CD4-positive, alpha-beta T cell treated with Interleukin-4 for 1 hour (primary cell): Measurements from ENCODE around the gene MGAT2.

Source experiments
- DNase-seq, 2 donors: peaks; one replicate each; pipeline ENCODE4 v3.0.0-alpha.2; 2020 to 2022

Gene MGAT2

DNA sequence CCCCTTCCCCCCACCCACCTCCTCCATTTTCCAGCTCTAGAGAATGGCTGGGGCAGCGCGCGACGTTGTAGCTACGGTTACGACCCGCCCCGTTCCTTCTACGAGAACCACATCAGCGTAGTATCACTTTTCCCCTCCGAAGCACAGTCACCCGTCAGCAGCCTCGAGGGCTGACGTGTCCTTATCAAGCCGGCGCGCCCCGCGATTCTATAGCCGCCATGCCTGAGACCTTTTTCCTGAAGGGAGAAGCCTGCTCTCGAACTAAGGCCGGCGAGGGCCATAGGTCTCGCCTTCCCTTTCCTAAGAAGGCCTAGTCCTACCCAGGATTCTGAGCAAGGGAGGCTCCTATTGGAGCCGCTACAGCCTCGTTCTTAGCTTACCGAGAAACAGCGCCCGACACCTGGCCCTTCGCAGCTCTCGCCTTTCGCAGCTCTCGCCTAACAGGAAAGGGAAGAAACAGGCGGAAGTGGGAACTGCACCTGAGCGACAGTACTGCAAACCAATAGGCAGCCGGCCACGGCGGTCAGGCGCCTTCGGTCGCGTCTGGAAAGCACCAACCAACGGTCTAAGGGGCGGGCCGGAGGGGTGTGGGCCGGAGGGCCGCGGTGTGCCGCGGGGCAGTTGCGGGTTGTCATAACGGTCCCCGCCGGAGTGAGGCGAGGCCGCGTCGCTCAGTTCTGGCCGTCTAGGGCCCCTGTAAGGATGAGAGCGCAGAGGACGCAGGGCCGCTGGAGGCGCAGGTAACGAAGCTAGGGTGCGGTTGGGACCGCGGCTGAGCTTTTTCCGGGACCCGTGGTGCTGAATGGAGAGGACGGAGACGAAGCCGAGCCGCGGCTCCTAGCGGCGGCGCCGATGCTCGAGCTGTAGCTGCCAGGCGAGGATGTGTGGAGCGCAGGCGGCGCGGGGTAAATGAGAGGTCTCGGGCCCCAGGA, at the start of gene MGAT2, which contains the start of gene RPL36AL:
Gene MGAT2 (plus strand): TSS at position 618 of the 932 bp plus-strand sequence. CDS start 470 bp downstream, outside the sequence.
Gene RPL36AL (minus strand): TSS at position 445 of the 932 bp plus-strand sequence. CDS start 1,522 bp downstream, outside the sequence.
- DNase-seq, result peak; percentile 95 to 96

DNA sequence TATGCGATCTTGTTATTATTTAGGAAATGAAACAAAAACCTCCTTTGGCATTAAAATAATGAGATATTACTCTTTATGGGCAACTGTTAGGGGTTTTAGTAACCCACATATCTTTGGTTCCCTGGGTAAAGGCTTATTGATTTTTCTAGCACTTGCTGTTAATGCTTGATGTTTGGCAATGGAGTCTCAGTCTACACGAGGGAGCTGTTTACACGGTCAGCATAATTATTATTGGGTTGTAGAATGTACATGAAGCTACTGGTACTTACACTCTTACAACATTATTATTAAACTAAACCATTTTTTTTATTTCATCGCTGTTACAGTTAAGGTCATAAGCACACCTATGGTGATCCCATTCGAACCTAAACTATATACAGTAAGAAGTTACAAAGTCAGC, 46.6 kb upstream of the MGAT2 start:
- DNase-seq, result no peak

DNA sequence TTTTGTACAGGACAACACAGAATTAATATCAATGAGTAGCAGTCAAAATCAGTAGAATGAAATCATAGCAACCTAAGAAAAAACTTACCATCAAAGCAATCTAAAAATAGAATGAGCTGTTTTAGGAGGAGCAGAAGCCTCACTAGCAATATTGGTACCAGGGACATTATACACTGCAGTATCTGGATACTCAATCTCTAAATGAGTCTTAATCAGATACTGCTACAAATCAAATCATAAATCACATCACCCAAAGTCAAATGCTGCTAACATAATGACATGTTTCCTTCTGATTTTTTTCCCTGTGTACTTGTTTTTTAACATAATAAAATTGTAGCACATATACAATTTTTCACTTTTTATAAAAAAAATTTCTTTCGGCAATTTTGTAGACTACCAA, 42.5 kb upstream of the MGAT2 start:
- DNase-seq, result no peak

DNA sequence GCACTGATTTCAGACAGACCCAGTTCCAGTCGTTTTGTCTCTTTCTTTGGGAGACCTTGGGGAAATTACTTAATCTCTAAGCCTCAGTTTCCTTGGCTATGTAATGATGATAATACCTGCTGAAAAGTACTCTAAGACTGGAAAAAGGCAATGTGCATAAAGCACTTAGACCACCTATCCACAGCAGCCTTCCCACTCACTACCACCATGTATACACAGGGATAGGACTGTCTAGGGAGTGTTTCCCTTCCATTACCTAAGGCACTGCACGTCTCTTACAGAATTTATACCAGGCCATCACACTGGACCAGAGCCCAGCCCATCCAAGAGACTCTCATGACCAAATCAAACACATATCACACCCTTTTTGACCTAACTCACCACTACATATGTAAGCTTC, 40.8 kb upstream of the MGAT2 start:
- DNase-seq, result no peak

DNA sequence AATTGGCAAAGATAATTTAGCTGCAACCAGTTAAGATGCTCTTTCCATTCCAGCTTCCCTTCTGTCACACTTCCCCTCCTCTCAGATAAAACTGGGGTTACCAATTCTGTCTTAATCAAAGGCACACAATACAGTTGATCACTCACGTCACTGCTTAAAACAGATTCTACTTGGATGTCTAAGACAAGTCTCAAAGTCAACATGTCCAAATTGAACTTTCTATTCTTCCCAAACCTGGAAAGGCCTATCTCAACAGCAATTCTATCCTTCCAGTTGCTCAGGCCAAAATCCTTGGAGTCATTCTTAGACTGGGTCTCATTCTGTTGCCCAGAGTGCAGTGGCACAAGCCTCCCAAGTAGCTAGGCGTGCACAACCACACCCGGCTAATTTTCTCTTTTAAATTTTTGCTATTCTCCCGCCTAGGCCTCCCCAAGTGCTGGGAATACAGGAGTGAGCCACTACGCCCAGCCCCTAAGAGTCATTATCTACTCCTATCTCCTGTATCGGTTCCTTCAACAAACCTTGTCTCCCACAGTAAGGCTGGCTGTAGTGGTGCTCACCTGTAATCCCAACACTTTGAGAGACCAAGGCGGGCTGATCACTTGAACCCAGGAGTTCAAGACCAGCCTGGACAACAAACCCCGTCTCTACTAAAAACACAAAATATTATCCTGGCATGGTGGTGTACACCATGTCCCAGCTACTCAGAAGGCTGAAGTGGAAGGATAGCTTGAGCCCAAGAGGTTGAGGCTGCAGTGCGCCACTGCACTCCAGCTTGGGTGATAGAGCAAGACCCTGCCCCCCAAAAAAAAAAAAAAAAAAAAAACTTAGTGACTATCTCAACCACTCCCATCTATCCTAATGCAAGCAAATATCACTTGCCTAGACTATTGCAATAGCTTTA, 39.1 kb upstream of the MGAT2 start:
- no peak for DNase-seq

DNA sequence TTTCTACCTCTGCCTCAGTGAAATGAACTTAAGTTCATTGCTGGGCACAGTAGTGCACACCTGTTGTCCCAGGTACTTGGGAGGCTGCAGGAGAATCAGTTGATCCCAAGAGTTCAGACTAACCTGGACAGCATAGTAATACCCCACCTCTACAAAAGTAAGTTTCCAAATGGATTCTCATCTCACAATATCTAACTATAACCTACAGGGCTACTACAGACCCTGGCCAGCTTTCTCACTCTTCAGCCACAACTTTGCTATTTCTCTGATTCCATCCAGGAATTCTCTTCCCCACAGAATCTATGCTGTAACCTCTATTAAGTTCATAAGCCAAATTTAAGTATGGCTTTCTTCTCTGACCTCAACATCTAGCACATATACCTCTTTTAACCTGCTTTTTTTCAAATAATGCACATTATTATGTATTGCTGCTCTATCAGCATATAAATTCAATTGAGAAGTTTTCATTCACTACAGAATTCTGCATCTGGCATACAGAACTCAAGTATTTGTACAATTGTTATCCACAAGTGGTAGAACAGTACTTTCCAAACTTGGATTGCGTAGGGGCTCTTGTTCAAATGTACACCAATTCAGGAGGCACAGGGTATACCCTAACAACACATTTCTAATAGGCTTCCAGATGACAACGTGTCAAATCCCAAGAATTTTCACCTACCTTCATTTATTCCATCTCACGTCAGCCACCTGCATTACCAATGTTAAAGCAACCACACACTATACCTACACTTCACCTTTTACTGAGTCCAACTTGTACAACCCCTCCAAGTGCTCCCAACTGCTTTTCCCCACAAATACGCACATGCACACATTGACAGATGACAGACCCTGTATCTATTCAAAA, 38.3 kb upstream of the MGAT2 start:
- no peak for DNase-seq

DNA sequence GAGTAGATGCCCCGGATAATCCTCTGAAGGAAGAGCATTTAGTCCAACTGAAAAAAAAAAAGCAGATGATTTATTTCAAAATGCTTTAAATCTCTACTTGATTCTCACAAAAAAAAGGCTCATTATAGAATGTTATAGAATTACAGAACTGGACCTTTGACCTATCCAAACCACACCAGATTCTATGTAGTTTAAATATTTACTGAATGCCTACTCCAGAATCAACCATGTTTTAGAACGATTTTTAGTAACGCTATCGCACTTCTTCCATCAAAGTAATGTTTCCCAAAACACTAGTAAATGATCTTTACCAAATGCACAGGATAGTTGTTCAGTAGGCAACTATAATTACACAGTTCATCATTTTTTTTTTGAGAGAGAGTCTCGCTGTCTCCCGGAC, 37.0 kb upstream of the MGAT2 start:
- DNase-seq, result no peak

DNA sequence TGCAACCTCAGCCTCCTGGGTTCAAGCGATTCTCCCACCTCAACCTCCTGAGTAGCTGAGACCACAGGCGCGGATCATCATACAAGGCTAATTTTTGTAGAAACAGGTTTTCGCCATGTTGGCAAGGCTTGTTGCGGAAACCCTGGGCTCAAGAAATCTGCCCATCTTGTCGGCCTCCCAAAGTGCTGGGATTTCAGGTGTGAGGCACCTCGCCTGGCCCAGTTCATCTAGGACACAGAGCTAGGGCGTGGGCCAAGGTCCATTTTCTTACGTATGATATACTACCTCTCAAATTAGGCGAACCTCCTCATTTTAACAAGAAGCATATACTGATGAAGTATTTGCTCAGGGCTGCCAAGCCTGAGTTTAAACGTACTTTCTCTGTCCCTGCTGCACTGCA, 36.5 kb upstream of the MGAT2 start:
- no peak for DNase-seq

DNA sequence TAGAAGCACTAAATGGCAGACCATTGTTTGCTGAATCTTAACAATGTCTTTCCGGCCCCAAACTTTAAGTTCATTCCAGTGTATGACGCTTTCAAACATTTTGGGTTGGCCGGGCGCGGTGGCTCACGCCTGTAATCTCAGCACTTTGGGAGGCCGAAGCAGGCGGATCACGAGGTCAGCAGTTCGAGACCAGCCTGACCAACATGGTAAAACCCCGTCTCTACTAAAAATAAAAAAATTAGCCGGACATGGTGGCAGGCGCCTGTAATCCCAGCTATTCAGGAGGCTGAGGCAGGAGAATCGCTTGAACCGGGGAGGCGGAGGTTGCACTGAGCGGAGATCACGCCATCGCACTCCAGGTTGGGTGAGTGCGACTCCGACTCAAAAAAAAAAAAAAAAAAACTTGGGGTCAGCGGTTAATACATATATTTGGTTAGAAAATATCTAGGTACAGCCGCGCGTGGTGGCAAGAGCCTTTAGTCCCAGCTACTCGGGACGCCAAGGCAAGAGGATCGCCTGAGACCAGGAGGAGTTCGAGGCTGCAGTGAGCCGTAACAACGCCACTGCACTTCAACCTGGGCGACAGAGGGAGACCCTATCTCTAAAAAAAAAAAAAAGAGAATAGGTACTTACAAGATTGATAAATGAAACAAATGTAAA, 35.5 kb upstream of the MGAT2 start:
- DNase-seq, result peak in 1 of 2 donors; percentile 25

DNA sequence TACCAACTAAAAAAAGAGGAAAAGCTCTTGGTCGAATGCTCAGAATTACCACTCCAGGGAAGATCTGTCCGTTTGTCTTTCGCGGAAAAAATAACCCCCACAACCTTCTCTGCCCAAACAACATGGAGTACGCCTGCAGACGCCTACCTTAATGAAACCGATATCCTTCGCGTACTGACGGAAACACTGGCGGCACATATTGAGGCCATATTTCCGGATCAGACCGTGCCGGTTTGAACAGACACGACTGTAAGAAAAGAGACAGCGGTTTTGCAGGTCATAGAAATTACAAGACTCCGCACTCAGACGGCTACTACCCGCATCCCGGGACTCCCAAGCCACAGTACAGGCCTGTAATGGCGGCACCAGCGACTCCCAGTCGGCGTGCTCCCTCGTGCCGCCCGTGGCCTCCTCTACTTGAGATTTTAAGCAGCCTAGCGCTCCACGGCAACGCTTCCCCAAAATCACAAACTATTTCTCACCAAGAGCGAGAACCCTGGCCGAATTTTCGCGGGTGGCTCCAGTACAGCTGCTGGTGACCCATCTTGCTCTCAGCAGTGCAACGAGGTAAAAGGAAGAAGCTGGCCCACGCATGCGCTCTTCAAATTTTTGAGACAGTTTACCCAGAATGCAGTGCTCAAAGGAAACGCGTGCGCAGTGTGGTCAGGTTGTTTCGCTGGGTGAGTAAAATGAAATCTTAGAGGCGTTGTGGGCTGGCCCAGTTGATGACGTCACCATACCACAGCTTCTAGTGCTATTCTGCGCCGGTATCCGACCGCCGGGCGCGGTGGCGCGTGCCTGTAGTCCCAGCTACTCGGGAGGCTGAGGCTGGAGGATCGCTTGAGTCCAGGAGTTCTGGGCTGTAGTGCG, 34.6 kb upstream of the MGAT2 start, which contains the start of gene RPS29:
Gene RPS29 (minus strand): TSS at position 578 of the 870 bp plus-strand sequence. CDS start 34 bp downstream, at position 544.
- DNase-seq, result peak; percentile 99

DNA sequence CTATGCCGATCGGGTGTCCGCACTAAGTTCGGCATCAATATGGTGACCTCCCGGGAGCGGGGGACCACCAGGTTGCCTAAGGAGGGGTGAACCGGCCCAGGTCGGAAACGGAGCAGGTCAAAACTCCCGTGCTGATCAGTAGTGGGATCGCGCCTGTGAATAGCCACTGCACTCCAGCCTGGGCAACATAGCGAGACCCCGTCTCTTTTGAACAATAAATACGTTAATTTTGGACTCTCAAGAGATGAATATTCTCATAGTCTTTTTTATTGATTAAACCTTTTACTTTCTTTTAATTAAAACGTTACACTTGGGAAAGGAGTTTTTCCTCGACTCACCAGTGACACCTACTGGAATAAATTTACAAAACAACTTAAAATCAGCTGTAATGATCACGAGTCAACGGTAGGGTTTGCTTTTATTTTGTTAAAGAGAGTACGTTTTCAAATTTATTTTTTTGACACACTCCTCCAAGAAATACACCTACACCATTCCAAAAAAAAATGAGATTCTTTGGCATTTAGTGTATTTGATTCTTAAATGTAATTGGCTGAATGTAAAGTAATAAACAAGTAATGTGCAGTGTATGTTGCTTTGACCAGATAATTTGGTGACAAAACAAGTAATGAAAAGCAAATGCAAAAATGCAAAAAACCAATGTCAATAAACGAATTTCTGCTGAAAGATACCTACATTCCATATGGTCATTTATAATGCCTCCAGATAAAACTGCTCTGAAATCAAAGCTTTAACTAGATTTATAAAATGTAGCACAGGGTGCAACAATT, 33.7 kb upstream of the MGAT2 start:
- peak in 1 of 2 donors; percentile 86 for DNase-seq

DNA sequence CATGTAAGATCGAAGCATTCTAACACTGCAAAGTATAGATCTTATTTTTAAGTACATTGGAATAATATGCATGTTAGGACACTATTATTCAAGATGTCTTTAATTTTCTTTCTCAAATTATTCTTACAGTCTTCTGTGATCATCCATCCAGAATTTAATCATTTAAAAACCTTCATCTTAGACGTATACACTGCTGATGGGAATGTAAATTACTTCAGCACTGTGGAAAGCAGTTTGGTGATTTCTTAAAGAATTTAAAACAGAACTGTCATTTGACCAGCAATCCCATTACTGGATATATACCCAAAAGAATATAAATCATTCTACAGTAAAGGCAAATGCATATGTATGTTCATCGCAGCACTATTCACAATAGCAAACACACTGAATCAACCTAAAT, 31.2 kb upstream of the MGAT2 start:
- DNase-seq, result no peak

DNA sequence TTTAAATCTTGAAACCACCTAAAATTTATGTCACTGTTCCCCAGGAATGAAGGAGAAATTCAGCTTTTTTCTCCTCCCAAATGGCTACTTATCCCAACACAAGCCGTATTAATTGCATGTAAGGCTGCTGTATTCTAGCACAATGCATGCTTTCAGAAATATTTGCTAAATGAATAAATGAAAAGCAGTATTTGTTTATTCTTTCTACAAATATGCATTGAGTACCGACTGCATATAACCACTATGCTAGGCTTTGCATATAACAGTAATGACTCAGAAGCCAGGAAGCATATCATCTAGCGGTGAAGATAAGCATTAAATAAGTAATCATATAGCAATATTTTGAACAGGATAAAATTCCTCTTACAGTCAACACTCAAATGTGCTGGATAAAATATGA, 27.6 kb upstream of the MGAT2 start:
- DNase-seq, result no peak

DNA sequence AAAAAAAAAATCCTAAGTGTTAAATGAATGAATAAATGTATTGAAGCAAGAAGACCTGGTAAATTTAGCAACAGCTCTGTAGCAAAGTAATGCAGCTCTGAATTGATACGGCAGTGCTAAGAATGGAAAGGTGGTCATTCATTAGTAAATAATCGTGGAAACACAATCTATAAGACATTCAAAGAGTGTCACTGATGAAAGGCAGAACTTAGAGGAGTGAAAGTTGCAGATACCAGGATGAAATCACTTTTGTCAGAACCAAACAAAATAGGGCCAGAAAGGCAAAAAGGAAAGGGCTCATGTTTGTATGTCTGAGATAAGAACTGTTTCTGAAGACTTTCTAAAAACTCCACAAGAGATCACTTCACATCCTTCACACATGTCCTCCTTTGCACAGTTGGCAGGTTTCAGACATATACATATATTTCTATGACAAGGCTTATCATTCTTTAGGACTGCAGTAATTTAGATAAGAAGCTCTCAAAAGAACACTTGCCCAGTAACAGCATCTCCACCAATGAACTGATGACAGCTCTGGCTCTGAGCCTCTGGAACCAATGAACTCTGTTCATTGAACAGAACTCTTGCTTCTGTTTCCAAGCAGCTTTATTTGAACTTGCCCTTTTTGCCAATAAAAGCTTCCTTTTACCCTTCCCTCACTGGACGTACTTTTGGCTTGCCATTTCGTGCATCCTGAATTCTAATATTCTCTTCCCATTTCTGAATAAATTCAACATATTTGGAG, 26.1 kb upstream of the MGAT2 start:
- DNase-seq, result no peak

DNA sequence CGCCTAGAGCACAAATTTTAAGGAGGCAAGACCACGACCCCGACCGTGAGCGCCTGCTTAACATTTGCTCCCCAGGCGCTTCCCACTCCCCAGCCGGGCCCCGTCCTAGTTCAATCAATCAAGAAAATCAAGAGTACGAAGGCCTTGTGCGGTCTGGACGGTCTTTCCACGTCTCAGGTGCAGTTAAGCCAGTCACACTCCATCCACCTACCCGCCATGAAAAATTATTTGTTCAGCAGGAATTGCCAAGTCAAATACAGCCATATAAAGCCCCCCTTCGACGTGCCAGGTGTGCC, 22.5 kb upstream of the MGAT2 start:
- DNase-seq, result peak in 1 of 2 donors; percentile 27

DNA sequence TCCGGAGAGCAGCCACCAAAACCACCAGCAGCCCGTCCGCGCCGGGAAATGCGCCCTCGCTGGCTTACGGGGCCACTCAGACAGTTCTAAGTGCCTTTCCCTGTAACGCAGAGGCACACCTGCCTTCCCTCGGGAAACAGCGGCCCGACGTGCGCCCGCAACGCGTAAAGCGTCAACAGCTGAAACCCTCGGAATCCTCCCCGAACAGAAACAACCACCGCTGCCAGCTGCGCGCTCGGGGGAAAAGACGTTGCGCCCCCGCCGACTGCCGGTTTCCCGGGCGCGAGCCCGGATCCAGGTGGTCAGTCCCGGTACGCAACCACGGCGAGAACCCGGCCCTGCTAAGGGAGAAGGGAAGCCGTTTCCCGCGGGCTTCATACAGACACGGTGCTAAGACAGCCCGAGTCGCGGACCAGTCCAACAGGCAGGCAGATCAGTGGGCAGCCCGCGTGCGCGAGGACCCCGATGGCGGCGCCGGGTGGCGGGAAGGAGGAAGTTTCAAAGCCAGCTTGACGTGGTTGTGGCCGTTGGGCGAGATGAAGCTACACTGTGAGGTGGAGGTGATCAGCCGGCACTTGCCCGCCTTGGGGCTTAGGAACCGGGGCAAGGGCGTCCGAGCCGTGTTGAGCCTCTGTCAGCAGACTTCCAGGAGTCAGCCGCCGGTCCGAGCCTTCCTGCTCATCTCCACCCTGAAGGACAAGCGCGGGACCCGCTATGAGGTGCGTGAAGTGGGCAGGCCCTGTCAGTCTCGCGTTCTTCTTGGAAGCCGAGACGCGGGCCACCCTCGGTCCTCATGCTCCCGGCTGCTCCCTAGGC, 21.9 kb upstream of the MGAT2 start, which contains the start of gene LRR1:
Gene LRR1 (plus strand): TSS at position 456 of the 816 bp plus-strand sequence. CDS start 81 bp downstream, at position 537.
- peak; percentile 85 to 88 for DNase-seq

DNA sequence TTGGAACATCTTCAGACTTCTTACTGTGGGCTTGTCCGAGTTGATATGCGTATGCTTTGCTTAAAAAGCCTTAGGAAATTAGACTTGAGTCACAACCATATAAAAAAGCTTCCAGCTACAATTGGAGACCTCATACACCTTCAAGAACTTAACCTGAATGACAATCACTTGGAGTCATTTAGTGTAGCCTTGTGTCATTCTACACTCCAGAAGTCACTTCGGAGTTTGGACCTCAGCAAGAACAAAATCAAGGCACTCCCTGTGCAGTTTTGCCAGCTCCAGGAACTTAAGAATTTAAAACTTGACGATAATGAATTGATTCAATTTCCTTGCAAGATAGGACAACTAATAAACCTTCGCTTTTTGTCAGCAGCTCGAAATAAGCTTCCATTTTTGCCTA, 13.0 kb upstream of the MGAT2 start:
- DNase-seq, result no peak

DNA sequence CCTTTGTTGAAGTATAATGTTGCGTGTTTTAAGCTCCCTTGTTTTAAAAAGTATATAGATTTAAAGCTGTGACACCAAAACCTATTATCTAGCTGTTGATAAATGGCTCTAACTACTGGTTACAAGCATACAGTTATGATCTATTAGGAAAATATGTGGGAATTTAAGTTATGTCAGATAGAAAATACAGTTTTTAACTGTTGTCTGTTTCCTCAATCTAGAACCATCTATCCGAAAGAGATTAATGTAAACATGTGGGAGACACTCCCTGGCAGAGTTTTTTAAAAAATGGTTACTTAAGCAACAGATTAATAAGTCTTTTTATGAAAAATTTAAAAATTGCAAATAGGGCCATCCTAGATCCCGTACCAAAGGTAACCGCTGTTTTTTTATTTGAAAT, 8.3 kb upstream of the MGAT2 start:
- no peak for DNase-seq
